ENCODE data around the gene RBMY1F.
"Not testable (repeated sequence)": the region's sequence is repeated elsewhere in the genome, so short reads cannot be mapped to it uniquely, and the experiment has no call there.

Gene RBMY1F

DNA sequence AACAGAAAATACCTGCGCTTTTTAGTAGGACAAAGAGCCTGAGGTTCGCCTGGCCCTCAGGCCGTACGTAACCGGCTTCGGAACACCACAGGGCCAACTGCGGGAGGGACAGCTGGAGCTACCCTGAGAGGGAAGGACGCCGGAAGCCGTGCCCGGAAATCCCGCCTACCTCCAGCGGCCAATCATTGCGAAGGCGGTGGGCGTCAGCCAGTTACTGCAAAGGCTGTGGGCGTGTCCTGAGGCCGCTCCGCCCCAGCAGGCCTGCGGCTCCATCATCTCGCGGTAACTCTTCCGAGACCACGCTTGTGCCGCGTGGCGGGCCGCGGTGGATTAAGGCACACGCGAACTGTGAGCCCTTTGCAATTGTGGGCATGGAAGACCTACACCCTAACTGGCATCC is at the start of gene RBMY1F:
RBMY1F (minus strand) TSS at position 101 of the 400 bp plus-strand sequence. CDS start 1,954 bp downstream, outside the sequence.
- POLR2A ChIA-PET; DNase-seq (ENCODE audit: extremely low spot score); CTCF ChIA-PET: not testable (repeated sequence)

DNA sequence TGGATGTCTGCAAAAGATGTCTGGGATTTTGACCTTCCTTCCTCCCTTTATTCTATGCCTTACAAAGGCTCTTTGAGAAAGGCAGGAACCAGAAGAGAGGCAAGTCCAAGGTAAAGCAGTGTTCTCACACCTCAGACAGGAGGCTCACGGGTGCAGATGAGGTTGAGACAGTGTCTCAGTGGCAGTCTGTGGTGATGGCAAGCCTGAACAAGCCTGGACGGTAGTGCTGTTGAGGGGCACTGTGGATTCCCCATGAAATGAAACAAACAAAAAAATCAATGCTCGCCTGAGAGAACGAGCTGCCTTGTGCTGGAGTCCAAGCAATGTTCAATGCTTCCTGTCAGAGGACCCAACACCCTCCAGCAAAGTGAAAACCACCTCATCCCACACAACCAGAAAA is 31.6 kb downstream of the RBMY1F start:
- POLR2A ChIA-PET; CTCF ChIA-PET; DNase-seq (ENCODE audit: extremely low spot score): not testable (repeated sequence)

DNA sequence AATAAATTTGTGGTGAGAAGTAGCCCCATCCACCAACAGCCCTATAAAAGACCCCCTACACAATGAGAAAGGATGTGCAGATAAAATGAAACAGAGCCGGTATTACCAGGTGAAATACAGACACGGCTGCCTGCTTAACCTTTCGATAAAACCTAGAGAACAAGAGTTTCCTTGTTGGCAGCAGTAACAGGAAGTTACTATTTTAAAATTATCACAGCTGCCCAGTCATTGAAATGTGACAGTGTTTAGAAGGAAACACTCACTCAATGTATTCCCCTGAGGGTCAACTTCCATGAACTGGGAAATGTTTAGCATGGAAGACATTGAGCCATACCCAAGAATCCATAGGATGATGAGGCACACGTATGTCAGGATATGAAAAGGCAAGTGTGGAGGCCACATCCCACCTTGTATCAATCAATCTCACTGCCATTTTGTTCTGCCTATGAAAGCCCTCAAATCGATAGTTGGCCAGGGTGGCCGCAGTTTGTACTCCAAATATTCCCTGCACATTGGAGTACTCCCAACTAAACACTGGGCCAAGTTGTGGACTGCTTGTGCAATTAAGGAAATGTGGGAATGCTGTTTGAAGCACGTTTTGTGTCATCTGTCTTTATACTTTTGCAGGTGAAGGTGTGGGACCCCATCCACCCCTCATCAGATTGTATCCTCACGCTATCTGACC is 41.6 kb downstream of the RBMY1F start:
- CTCF ChIA-PET; DNase-seq (ENCODE audit: extremely low spot score); POLR2A ChIA-PET: not testable (repeated sequence)

DNA sequence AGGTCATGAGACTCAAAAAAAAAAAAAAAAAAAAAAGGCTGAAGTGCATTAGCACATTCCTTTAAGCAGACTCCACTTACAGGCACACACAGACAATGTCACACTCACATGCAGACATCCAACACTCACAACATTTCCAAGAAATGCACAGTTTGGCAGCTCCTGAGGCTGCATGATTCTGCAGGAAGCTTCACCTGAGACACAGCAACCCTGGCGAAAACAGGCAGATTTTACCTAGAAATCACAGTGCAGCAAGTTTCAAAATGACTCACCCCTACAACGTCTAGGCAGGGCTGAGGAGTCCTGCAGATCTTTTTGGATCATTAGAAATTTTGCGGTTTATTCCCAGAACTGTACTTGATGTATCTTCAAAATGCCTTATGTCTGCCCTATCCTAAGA is 48.0 kb downstream of the RBMY1F start:
- POLR2A ChIA-PET; CTCF ChIA-PET; DNase-seq (ENCODE audit: extremely low spot score): not testable (repeated sequence)

DNA sequence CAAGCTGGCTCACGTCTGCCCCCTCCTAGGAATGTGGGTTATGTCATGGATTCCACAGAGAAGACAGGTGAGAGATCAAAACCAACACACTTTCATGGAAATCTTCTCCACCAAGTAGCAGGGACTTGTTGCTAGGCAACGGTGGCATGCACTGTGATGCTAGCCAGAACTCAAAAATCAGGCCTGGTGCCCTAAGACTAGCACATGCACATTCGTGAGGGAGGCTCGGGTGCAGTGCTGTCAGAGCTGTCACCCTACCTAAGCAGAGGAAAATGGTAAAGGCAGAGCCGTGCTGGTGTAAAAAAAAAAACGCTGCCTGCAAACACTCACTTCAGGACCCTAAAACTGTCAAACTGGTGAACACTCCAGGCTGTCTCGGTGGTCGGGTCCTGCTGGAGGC is 52.2 kb downstream of the RBMY1F start:
- DNase-seq (ENCODE audit: extremely low spot score); POLR2A ChIA-PET; CTCF ChIA-PET: not testable (repeated sequence)

All from HEK293T (cell line).